NB4 (cell line): ENCODE measurements around the gene LYSMD2.
"Not testable (repeated sequence)": the region's sequence is repeated elsewhere in the genome, so short reads cannot be mapped to it uniquely, and the experiment has no call there.

Experiments used
- DNase-seq: peaks from one replicate; pipeline ENCODE4 v3.0.0; 2010; ENCODE audit warnings: low read depth
- H3K4me3 ChIP-seq: one replicate; pipeline ENCODE4 v1.5.1; 2011; ENCODE audit warnings: mild to moderate bottlenecking, low read depth, low read length, moderate library complexity
- MYC ChIP-seq: IDR thresholded peaks from 2 replicates; pipeline ENCODE4 v1.6.1; 2011; ENCODE audit warnings: low read depth, low read length
- POLR2A ChIP-seq: IDR thresholded peaks from 2 replicates; pipeline ENCODE4 v1.6.1; 2011; ENCODE audit warnings: mild to moderate bottlenecking; ENCODE audit not compliant: insufficient read length; ENCODE audit errors: extremely low read depth
- TF ChIP-seq, protein P1 (sequence below): IDR thresholded peaks from one replicate; pipeline ENCODE4 v1.5.1; 2012; ENCODE audit warnings: low read depth, low read length
- TF ChIP-seq, protein P2 (sequence below): IDR thresholded peaks from 2 replicates; pipeline ENCODE4 v1.6.1; 2011; ENCODE audit warnings: low read depth, low read length

Gene LYSMD2, protein sequence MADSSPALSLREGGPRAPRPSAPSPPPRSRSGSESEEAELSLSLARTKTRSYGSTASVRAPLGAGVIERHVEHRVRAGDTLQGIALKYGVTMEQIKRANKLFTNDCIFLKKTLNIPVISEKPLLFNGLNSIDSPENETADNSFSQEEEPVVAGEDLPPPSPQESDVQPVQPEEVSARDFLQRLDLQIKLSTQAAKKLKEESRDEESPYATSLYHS

DNA sequence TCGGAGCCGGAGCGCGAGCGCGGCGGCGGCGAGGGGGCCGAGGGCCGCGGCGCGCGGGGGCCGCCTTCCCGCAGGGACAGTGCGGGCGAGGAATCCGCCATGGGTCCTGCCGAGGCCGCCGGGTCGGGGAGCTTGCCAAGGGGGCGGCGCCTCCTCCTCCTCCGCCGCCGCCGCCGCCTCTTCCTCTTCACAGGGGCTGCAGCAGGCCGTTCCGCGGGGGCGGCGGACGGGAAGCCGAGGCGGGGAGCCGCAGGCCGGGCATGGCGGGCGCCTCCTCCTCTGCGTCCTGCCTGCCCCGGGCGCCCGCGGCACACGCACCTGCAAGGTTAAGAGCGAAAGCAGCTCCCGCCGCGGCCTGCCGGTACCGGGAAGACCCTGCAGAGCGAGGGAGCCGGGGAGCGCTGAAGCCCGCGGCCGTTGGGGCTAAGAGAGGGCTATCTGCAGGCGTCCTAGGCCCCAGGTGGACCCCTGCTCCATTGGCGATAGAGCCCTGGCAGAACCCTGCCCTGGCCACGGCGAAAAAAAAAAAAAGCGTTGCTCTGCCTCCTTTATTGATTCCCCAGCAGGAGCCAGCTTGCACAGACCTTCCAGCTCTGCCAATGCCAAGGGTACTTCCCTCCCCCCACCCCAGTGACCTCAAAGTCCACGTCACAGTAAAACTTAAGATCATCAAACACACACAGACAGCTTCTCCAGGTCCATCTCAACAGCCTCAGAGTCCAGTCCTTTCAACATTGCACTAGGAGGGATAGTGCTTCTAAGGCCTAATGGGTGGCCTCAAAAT lies at the start of gene LYSMD2:
Gene LYSMD2, minus strand, starts transcription at position 134 of the 784 bp plus-strand sequence. Its CDS starts 33 bp downstream, at position 101.
- H3K4me3 ChIP-seq = peak within 1 kb of the TSS; percentile 90
- TF ChIP-seq, protein P1, sequence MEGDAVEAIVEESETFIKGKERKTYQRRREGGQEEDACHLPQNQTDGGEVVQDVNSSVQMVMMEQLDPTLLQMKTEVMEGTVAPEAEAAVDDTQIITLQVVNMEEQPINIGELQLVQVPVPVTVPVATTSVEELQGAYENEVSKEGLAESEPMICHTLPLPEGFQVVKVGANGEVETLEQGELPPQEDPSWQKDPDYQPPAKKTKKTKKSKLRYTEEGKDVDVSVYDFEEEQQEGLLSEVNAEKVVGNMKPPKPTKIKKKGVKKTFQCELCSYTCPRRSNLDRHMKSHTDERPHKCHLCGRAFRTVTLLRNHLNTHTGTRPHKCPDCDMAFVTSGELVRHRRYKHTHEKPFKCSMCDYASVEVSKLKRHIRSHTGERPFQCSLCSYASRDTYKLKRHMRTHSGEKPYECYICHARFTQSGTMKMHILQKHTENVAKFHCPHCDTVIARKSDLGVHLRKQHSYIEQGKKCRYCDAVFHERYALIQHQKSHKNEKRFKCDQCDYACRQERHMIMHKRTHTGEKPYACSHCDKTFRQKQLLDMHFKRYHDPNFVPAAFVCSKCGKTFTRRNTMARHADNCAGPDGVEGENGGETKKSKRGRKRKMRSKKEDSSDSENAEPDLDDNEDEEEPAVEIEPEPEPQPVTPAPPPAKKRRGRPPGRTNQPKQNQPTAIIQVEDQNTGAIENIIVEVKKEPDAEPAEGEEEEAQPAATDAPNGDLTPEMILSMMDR = no peak
- peak; percentile 62 for TF ChIP-seq POLR2A
- DNase-seq = peak; percentile 88

DNA sequence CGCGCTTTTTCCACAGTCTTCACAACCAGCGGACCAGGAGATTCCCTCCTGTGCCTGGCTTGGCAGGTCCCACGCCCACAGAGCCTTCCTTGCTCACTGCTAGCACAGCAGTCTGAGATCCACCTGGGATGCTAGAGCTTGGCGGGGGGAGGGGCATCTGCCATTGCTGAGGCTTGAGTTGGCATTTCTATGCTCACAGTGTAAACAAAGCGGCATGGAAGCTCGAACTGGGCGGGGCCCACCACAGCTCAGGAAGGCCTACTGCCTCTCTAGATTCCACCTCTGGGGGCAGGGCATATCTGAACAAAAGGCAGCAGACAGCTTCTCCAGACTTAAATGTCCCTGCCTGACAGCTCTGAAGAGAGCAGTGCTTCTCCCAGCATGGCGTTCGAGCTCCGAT lies 49.7 kb upstream of the LYSMD2 start:
- DNase-seq, H3K4me3 ChIP-seq: not testable (repeated sequence)

DNA sequence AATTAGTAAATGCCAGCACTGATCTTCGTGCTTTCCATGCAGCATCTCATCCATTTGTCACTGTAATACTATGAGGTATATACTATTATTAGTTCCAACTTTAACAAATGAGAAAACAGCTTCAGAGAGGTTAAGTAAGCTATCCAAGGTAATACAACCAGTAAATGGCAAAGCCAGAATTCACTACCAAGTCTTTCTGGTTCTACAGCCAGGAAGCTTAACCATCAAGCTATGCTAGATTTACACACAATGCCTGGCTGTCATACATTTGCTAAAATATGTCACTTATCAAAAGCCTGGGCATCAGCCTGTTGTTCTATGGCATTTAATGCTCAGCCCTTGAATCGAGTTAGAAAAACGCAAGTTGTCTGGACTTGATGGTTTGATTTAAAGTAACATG lies 46.5 kb upstream of the LYSMD2 start:
- no peak for DNase-seq
- no peak overlapping the region for H3K4me3 ChIP-seq
- TF ChIP-seq, protein P1 = no peak
- TF ChIP-seq POLR2A = no peak

DNA sequence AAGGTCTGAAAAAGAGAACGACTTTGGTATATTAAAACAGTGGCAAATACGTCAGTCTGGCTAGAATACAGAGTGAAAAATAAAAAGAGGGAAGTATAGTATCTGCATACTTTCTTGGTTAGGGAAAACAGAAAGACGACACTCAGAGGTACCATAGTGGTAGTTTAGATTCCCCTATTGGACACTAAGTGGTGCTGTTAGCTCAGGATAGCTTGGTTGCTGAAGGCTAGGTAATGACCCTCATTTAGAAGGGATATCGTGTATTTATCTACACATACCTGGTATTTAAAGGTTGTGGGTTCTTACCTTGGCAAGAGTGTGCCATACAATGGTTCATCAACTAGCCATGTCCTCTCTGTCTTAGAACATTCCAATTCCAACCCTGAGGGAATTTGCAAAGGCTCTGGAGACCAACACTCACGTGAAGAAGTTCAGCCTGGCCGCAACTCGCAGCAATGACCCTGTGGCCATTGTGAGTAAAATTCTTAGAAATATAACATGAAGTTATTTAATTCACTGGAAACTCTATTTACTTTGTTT lies 45.0 kb upstream of the LYSMD2 start:
- peak; percentile 55 for DNase-seq
- TF ChIP-seq MYC = no peak
- TF ChIP-seq, protein P1 = peak; percentile 36
- TF ChIP-seq, protein P2, sequence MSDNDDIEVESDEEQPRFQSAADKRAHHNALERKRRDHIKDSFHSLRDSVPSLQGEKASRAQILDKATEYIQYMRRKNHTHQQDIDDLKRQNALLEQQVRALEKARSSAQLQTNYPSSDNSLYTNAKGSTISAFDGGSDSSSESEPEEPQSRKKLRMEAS = no peak
- H3K4me3 ChIP-seq = no peak overlapping the region

DNA sequence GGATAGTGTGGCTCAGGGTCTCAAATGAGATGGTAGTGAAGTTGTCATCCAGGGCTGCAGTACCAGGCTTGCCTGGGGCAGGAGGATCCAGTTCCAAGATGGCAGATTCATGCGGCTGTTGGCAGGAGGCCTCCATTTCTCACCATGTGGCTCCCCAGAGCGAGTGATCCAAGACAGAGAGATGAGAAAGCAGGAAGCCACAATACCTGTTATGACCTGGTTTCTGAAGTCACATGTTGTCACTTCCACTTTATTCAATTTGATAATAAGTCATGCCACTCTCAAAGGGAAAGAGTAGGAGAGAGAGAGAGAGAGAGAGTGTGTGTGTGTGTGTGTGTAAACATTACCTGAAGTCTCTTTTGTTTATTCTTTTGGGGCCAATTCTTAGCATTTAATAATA lies 44.1 kb upstream of the LYSMD2 start:
- no peak overlapping the region for H3K4me3 ChIP-seq
- TF ChIP-seq MYC = no peak

DNA sequence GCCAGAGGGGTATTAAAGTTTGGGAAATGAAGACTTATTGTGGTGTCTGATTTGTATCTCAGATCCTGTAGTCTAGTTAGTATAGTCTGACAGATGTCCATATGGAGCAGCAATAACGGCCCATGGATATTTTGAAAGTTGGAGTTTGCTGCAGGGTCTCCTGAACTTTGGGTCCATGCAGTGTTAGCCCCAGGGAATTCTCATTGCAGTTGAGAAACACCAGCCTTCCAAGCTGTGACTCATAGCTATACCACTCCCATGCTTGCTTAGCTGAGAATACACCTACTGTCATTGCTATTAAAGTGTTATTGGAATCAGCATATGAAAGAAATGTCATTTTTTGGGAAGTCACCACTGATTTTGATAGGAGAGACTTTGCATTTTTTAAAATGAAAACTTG lies 43.2 kb upstream of the LYSMD2 start:
- DNase-seq = peak; percentile 25
- TF ChIP-seq, protein P2 = no peak
- TF ChIP-seq POLR2A = no peak
- TF ChIP-seq, protein P1 = no peak
- TF ChIP-seq MYC = no peak
- H3K4me3 ChIP-seq = no peak overlapping the region

More for the DNA sequence above, 44.1 kb upstream of the LYSMD2 start:
- DNase-seq = no peak

DNA sequence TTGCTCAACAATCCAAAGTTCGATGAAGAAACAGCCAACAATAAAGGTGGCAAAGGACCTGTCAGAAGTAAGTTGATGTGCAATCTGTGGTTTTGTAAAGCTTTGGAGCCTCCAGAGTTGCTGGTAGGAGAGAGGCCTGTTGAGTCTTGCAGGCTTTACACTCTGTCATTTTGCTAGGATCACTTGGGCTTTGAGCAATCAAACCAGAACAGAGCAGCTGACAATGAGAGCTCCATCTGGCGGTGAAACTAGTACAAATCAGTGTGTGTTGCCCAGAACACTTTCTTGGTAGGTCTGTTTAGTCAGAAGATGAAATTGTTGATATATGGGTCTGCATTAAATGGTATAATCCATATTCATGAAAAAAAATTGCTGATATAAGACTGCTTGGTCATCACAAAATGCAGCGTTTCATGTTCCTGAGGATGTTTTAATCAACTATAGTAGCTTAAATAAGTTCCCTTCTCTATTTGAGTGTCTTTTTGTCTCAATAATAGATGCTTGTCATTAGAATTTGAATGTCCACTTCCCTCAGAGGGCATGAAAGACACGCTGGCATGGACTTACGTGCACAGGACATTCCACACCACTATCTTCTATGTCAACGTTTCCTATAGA lies 39.6 kb upstream of the LYSMD2 start:
- TF ChIP-seq, protein P1 = peak; percentile 85
- TF ChIP-seq, protein P2 = no peak
- no peak for TF ChIP-seq MYC
- peak; percentile 83 for DNase-seq

More for the DNA sequence above, 39.6 kb upstream of the LYSMD2 start:
- H3K4me3 ChIP-seq = no peak overlapping the region
